ENCODE measurements around the gene CFB.

DNA sequence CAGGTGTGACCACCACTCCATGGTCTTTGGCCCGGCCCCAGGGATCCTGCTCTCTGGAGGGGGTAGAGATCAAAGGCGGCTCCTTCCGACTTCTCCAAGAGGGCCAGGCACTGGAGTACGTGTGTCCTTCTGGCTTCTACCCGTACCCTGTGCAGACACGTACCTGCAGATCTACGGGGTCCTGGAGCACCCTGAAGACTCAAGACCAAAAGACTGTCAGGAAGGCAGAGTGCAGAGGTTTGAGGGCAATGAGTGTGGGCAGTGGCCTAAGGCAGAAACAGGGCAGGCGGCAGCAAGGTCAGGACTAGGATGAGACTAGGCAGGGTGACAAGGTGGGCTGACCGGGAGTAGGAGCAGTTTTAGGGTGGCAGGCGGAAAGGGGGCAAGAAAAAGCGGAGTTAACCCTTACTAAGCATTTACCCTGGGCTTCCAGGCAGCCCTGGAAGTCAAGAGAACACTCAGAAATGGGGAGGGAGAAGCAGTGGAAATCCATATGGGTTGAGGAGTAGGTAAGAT is 533 bp downstream of the CFB start:
- TF ChIP-seq, protein P1, sequence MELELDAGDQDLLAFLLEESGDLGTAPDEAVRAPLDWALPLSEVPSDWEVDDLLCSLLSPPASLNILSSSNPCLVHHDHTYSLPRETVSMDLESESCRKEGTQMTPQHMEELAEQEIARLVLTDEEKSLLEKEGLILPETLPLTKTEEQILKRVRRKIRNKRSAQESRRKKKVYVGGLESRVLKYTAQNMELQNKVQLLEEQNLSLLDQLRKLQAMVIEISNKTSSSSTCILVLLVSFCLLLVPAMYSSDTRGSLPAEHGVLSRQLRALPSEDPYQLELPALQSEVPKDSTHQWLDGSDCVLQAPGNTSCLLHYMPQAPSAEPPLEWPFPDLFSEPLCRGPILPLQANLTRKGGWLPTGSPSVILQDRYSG (CRISPR knock-in tag; IDR thresholded peaks at IDR 0.05), result no peak
- no peak for TF ChIP-seq TARDBP (CRISPR knock-in tag; IDR thresholded peaks at IDR 0.05)
- no peak for TF ChIP-seq ZNF296 (CRISPR knock-in tag; conservative IDR thresholded peaks at IDR 0.05)
- no peak for TF ChIP-seq POLR2A (IDR thresholded peaks at IDR 0.05; ENCODE audit: insufficient read depth in 1 of 2, low read depth in 2 of 2, low read length in 2 of 2)
- TF ChIP-seq, protein P2, sequence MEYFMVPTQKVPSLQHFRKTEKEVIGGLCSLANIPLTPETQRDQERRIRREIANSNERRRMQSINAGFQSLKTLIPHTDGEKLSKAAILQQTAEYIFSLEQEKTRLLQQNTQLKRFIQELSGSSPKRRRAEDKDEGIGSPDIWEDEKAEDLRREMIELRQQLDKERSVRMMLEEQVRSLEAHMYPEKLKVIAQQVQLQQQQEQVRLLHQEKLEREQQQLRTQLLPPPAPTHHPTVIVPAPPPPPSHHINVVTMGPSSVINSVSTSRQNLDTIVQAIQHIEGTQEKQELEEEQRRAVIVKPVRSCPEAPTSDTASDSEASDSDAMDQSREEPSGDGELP (IDR thresholded peaks at IDR 0.05; ENCODE audit: borderline replicate concordance, low read depth), result no peak
- TF ChIP-seq ATF7 (IDR thresholded peaks at IDR 0.05), result no peak
- TF ChIP-seq ATF7 (CRISPR knock-in tag; IDR thresholded peaks at IDR 0.05), result no peak
- TF ChIP-seq, protein P3, sequence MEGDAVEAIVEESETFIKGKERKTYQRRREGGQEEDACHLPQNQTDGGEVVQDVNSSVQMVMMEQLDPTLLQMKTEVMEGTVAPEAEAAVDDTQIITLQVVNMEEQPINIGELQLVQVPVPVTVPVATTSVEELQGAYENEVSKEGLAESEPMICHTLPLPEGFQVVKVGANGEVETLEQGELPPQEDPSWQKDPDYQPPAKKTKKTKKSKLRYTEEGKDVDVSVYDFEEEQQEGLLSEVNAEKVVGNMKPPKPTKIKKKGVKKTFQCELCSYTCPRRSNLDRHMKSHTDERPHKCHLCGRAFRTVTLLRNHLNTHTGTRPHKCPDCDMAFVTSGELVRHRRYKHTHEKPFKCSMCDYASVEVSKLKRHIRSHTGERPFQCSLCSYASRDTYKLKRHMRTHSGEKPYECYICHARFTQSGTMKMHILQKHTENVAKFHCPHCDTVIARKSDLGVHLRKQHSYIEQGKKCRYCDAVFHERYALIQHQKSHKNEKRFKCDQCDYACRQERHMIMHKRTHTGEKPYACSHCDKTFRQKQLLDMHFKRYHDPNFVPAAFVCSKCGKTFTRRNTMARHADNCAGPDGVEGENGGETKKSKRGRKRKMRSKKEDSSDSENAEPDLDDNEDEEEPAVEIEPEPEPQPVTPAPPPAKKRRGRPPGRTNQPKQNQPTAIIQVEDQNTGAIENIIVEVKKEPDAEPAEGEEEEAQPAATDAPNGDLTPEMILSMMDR (CRISPR knock-in tag; IDR thresholded peaks at IDR 0.05), result no peak
- no peak for TF ChIP-seq GTF2F1 (IDR thresholded peaks at IDR 0.05; ENCODE audit: low read length)
- no peak for TF ChIP-seq NR2C2 (CRISPR knock-in tag; IDR thresholded peaks at IDR 0.05; ENCODE audit: borderline replicate concordance)
- TF ChIP-seq, protein P4, sequence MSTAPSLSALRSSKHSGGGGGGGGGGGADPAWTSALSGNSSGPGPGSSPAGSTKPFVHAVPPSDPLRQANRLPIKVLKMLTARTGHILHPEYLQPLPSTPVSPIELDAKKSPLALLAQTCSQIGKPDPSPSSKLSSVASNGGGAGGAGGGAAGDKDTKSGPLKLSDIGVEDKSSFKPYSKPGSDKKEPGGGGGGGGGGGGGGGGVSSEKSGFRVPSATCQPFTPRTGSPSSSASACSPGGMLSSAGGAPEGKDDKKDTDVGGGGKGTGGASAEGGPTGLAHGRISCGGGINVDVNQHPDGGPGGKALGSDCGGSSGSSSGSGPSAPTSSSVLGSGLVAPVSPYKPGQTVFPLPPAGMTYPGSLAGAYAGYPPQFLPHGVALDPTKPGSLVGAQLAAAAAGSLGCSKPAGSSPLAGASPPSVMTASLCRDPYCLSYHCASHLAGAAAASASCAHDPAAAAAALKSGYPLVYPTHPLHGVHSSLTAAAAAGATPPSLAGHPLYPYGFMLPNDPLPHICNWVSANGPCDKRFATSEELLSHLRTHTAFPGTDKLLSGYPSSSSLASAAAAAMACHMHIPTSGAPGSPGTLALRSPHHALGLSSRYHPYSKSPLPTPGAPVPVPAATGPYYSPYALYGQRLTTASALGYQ (CRISPR knock-in tag; IDR thresholded peaks at IDR 0.05), result no peak
